Activated CD8-positive, alpha-beta T cell treated with anti-CD3 and anti-CD28 coated beads for 36 hours (primary cell): ENCODE results near the gene SKI. TPM values are rescaled to one million over a fixed set of nuclear protein-coding genes. Genes with fewer than 3 reads are reported as not detected.

Experiments used
- ATAC-seq: fragments of 200-7000 bp; cut with Tn5 transposase; one replicate; pipeline ENCODE4 v1.10.0; 2021; ENCODE audit warnings: mild to moderate bottlenecking, moderate library complexity
- CTCF ChIA-PET: fragments of 350-600 bp; sonication (Branson Sonifier 250); formaldehyde crosslinking; loops from one replicate; lab custom pipeline; 2021; ENCODE audit warnings: antibody characterized with exemption; lab: Charles Lee
- POLR2A ChIA-PET: fragments of 350-600 bp; sonication (Branson Sonifier 250); formaldehyde crosslinking; loops from one replicate; lab custom pipeline; 2021; ENCODE audit warnings: antibody characterized with exemption; lab: Charles Lee
- DNase-seq: peaks from one replicate; pipeline ENCODE4 v3.0.0-alpha.2; 2020
- H3K27ac Mint-ChIP-seq: one replicate; pipeline ENCODE4 v1.8.0; 2021; ENCODE audit warnings: mild to moderate bottlenecking, mixed read lengths
- H3K27me3 Mint-ChIP-seq: one replicate; pipeline ENCODE4 v1.8.0; 2021; ENCODE audit warnings: mixed read lengths
- H3K36me3 Mint-ChIP-seq: one replicate; pipeline ENCODE4 v1.8.0; 2021; ENCODE audit warnings: low read depth, mixed read lengths
- H3K4me1 Mint-ChIP-seq: one replicate; pipeline ENCODE4 v1.8.0; 2021; ENCODE audit warnings: low read depth, mixed read lengths
- H3K4me3 Mint-ChIP-seq: one replicate; pipeline ENCODE4 v1.8.0; 2021; ENCODE audit warnings: mild to moderate bottlenecking, moderate library complexity, mixed read lengths
- H3K9me3 Mint-ChIP-seq: one replicate; pipeline ENCODE4 v1.8.0; 2021; ENCODE audit warnings: mixed read lengths
- CTCF ChIP-seq: fragments of 200-600 bp; IDR thresholded peaks from one replicate; pipeline ENCODE4 v1.8.0; 2022; ENCODE audit warnings: antibody characterized with exemption, mild to moderate bottlenecking
- intact Hi-C: fragments of 100-400 bp; cut with micrococcal nuclease; formaldehyde crosslinking; loops from one replicate; pipeline ENCODE4 v1.10.0; 2022
- total RNA-seq, 2 experiments: library from RNA; stranded (reverse); gene quantifications; one replicate each; pipeline ENCODE4 v1.2.3, GENCODE V29; 2021

The SKI gene
- total RNA-seq, 2 experiments from 2014 or later, result 27.5 to 28.3 TPM

- no peak for TF ChIP-seq CTCF
- peaks cover 3% of the 10 kb centered on the region for H3K9me3 Mint-ChIP-seq
- POLR2A ChIA-PET, result no interaction called here
- CTCF ChIA-PET, result no interaction called here
- no peaks in the 10 kb centered on the region for H3K36me3 Mint-ChIP-seq
- H3K4me1 Mint-ChIP-seq, result no peaks in the 10 kb centered on the region
- intact Hi-C loops, result no loop called here
- H3K4me3 Mint-ChIP-seq, result no peak overlapping the region
- H3K27me3 Mint-ChIP-seq, result no peaks in the 10 kb centered on the region
- no peak overlapping the region for H3K27ac Mint-ChIP-seq
- DNase-seq, result no peak
- ATAC-seq, result no peak
Measured at GRCh38 chr1:2358651-2359640, 130.8 kb downstream of the SKI start.

Other genes with a start within 250 kb of the SKI start
- under 1 TPM; 0.38 to 0.41 TPM for gene CFAP74, start 224.5 kb upstream of the SKI start, total RNA-seq
- not detected for gene GABRD, start 209.0 kb upstream of the SKI start, total RNA-seq
- gene PRKCZ, start 177.9 kb upstream of the SKI start, total RNA-seq, result 10 to 100 TPM; 15.4 to 15.7 TPM
- 10 to 100 TPM; 64.7 to 71.7 TPM for gene FAAP20, start 33.5 kb upstream of the SKI start, total RNA-seq
- 1 to 10 TPM; 5.9 to 6.6 TPM for gene MORN1, start 163.2 kb downstream of the SKI start, total RNA-seq
- 100 to 1,000 TPM; 120 to 131 TPM for gene RER1, start 163.5 kb downstream of the SKI start, total RNA-seq
- 10 to 100 TPM; 17.1 to 19.0 TPM for gene PEX10, start 184.2 kb downstream of the SKI start, total RNA-seq
- 1 to 10 TPM; 2.9 to 6.0 TPM for gene PLCH2, start 248.0 kb downstream of the SKI start, total RNA-seq